GM03348 (cell line): ENCODE results near the gene PDE11A.
A peak's percentile ranks its signal among the peaks of the same experiment; 100 is the strongest.
"Not testable (repeated sequence)": the region's sequence is repeated elsewhere in the genome, so short reads cannot be mapped to it uniquely, and the experiment has no call there.

ENCODE experiments used
- DNase-seq: peaks from one replicate; pipeline ENCODE4 v3.0.0; 2012; ENCODE audit warnings: low spot score

Gene PDE11A

DNA sequence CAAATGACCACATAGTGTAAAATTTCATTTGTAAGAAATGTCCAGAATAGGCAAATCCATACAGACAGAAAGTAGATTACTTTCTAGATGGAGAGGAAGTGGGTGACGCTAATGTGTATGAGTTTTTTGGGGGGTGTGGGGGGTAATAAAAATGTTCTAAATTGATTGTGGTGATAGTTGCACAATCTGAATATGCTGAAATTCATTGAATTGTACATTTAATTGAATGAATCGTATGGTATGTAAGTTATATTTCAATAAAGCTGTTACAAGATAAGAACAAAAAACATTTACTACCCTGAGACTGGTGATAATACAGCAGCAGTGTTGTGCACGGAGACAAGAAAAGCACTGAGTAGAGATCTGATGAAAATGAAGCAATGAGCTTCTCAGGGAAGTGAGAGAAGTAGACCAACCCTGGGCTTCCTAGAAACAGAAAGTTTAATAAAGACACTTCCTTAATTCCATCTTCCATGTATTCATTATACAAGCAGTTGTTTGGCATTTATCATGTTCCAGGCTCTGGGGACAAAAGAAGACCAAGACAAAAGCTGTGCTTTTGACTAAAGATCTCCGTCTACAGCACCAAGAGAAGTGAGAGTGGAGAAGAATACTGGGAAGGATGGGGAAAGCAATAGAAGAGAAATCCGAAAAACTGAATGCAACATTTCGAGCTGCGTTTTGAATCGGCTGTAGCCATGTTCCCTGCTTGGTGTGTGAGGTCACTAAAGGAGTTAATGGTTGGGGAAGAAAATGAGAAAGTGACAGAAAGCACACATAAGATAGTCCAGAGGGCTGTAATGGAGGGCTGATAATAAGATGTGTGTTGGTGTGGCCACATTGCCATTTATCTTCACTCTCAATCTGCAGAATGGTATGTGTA is 1.8 kb upstream of the PDE11A start:
- peak; percentile 18 for DNase-seq

DNA sequence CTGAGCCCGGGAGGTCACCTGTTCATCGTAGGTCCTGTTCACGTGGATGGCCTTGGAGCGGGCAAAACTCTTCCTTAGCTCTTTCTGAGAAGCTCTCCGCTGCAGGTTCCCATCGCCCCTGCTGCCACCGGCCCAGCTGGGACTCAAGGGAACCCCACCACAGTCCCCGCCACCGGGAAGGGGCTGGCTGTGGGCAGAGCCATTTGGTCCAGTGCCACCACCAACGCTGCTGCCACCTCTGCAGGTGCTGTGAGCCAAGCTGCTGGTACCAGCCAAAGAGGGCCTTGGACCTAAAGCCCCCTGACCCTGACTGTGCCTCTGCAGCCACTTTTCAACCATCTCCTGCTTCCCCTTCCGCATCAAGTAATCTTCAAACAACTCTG is 586 bp downstream of the PDE11A start:
- no peak for DNase-seq

DNA sequence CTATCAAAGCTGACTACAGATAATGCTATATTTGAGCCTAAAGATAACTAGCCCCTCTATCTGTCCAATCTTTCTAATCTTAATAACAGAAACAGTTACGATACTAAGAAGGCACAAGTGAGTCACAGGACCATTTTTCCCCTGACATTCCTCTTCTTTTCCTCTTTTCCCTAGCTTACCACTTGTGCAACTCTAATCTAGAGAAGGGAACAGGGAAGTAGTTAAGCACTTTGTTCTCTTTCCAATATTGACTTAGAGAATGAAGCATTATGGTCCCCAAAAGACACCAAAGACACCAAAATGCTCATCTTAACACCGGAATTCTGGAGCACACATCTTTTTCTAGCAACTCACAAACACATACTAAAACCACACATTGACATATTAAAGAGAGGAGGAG is 1.8 kb downstream of the PDE11A start:
- peak; percentile 27 for DNase-seq

DNA sequence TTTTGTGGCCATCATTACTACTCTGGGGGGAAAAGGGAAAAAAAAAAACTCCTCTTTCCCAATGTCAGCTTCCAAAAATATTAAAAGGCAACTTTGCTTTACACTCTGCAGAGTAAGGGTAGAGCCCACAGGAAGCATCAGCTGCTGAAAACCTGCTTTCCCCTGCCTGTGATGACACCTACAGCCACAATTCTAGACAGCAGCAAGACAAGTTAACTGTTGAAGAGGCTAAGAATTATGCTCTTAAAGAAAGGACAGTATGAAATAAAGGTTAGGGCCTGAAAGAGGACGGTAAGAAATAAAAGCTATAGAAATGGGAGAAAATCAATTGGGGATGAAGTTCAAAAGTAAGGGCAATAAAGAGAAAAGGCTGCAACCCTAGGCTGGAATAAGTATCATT is 3.0 kb downstream of the PDE11A start:
- DNase-seq: peak; percentile 7

DNA sequence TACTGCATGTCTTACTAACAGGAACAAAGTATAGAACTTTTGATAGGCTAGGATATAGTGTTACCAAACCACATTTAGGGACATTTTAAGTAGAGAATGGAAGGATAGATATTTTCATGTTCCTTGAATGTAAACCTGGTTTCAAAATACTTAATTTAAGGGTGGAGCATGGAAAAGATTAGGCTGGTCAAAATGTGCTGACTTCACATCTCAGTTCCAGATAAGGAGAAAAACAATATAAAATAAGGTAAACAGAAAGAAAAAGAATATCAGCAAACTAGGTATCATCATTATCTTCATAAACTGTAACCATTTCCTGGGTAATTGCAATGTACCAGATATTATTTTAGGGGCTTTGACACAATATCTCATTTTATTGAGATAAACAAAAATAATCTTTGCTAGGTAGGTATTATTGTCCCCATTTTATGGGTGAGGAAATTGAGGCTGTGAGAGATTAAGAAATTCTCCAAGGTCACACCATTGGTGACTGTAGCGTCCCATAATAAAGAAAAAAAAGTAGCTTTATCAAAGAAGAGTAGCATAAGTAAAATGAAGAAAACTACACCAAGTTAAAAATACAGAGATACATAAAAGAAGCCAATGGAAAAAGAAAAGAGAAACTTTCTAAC is 3.6 kb downstream of the PDE11A start:
- no peak for DNase-seq

DNA sequence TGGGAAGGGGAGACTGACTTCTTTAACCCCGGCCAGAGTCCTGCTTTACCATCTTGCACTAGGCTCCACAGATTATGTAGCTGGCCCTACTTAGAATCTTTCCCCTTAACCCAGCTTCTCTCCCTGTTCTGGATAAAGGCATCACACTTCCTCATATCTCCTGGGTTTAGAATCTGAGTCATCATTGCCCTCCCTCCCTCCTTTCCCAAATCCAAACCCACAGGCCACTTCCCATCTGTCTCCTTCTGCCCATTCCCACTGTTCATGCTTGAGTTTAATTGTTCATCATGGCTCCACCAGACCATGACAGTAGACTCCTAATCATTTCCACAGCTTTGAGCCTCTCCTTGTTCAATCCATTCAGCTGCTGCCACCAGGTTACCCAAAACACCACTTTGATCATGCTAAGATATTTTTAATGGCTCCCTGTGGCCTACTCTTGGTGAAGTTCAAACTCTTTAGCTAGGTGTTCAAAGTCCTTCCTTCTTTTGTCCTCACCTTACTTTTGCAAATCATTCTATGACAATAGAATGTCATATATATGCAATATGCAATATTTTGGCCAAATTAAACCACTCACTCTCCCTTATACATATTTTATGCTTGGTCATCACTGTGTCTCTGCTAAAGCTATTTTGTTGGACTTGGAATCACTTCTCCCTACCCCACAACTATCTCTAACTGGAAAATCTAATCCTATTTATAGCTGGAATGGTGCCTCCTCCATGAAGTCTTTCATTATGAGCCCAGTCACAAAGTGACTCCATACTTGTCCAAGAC is 5.5 kb downstream of the PDE11A start:
- peak; percentile 30 for DNase-seq

DNA sequence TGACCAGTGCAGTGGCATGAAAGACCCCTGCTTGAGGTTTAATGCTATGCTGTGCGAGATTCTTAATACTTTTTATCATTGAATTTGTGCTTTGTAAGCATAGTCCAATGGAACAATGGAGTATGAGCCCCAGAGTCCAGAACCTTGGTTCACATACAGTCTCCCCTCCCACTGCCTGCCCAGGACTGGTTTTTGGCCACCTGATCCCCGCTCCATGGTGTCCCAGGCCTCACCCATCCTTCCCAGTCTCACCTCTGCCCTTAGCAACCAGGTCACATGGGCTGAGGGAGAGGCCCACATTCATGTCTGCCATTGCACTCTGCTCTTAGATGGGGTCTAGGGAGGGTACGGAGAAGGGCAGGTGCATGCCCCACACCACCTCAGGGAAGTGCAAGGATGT is 6.3 kb downstream of the PDE11A start:
- no peak for DNase-seq

DNA sequence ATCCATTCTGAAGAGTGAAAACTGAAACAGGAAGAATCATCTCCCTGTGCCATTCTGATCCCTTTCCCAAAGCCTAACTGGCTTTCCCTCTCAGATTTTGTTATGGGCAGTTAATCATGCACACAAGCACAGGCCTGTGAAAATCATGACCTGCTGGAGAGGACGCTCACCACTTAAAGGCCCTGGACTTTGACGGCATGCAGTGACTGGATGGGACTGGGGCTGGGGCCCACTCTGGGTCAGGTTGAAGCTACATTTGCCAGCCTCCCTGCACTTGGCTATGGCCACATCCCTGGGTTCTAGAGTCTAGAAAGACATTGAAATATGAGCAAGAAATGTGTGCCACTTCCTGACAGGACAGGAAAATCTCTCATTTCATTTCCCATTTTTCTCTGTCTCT is 12.9 kb downstream of the PDE11A start:
- DNase-seq: no peak

DNA sequence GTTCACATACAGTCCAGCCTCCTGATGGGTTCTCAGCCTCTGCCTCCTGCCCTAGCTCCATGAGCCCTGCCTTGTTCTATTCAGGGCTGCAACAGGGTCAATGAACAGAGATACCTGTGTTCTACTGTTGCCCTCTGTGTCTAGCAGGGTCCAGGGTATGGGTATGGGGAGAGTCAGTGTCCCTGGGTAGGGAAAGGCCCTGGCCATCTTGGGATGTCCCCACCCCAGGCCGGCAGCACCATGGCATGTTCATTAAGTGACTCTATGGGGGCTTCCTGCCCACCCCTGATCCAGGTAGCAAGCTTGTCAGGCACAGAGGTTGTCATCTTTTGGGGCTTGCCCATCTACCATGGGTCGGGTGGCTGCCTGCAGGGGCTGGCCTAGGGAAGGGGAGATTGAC is 13.5 kb downstream of the PDE11A start:
- DNase-seq: no peak

DNA sequence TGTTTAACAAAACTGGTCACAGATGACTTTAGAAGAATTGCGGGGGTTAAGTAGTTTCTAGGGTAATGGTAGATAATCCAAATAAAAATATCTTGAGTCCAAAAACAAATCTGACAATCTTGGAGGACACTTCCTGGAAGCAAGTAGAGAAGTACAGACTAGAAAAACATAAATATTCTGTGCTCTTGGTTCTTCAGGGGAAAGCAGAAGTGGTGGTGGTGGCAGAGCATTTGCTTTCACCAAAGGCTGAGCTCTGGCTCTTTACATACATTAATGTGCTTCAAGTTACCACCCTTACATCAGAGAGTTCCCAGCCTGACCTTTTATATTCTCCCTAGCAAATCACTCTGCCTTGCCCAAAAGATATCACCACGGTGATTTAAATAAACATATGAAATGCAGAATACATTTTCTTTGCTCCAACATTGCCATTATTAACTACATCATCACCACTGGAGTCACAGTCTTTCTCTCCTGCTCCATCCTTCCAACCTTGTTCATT is 15.3 kb downstream of the PDE11A start:
- no peak for DNase-seq

DNA sequence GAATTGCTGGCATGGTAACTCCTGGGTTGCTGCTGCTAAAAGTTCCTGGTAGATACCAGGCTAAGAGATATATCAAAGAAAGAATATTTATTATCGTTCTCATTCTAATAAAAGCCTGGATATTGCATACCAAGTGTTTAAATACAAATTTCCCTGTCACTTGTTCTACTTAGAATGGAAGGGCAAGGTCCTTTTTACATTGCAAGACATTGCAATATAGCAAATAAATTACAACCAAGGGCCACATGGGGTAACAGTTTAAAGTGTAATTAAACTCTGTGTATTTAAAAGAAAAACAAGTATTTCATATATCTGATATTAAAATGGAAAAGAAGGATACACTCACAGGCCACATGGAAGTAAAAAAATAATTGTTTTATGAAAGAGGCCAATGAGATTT is 16.2 kb downstream of the PDE11A start:
- no peak for DNase-seq

DNA sequence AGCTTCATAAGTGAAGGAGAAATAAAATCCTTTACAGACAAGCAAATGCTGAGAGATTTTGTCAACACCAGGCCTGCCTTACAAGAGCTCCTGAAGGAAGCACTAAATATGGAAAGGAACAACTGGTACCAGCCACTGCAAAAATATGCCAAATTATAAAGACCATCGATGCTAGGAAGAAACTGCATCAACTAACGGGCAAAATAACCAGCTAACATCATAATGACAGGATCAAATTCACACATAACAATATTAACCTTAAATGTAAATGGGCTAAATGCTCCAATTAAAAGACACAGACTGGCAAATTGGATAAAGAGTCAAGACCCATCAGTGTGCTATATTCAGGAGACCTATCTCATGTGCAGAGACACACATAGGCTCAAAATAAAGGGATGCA is 21.3 kb downstream of the PDE11A start:
- DNase-seq: not testable (repeated sequence)

DNA sequence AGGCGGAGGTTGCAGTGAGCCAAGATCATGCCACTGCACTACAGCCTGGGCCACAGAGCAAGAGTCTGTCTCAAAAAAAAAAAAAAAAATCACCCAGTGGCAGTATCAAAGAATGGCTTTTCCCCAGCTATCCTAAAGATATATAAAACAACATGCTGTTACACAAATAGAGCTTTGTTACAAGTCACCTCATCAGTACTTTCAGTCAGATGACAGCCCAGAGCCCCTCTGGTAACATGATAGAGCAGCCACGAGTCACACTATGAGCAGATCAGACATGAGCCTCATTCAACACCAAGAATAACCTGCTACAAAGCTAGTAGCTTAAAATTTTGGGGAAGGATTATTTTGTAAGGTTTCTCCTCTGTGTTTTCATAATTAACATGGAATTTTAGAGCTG is 25.2 kb downstream of the PDE11A start:
- DNase-seq: no peak

DNA sequence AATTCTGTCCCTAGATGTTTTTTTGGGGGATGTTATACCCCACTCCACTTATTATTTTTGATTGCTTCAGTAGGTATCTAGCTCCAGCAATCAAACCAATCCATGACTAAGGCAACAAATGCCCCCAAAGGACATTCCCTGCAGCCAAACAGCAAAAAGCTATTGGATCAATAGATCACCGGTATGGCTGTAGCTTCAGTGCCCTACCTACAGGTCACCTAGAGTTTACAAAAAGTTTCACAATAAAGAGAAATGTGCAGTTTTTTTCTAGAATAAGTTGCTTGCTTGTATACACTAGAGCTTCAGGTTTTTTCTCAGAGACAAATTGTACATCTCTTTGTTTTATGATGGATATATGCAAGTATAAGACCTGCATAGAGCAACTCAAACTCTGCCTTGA is 27.7 kb downstream of the PDE11A start:
- DNase-seq: no peak

DNA sequence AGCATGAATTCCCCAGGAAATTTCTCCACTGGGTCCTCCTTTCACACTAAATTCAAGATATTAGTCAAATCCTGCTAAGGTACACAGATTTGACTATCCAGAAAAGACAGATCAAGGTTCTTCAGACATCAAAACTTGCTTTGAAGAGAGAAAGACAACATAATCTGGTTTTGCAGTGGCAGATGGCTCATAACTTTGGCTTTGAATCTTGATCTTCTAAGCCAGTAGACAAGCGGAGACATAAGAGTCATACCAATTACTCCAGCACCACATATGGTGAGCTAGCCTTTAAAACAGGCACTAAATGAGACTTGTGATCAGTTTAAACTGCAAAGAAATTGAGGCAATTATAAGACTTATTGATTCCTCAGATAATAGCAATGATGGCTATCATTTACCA is 29.3 kb downstream of the PDE11A start:
- DNase-seq: no peak

DNA sequence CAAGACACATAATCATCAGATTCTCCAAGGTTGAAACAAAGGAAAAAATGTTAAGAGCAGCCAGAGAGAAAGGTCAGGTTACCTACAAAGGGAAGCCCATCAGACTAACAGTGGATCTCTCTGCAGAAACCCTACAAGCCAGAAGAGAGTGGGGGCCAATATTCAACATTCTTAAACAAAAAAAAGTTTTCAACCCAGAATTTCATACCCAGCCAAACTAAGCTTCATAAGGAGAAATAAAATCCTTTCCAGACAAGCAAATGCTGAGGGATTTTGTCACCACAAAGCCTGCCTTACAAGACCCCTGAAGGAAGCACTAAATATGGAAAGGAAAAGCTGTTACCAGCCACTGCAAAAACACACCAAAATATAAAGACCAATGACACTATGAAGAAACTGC is 39.0 kb downstream of the PDE11A start:
- not testable (repeated sequence) for DNase-seq

DNA sequence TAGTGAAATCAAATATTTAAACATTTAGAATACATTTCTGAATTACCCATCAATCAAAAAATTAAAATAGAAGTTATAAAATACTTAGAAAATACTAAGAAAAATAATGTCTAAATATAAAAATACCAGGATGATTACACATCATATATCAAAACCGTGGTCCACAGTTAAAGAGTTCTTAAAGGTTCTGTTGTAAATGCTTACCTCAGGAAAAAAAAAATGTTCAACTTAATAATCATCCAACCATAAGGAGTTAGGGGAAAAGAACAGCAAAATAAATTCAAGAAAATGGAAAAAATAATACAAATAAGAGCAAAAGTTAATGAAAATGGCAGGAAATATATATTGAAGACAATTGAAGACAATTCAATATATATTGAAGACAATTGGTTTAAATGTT is 43.2 kb downstream of the PDE11A start:
- no peak for DNase-seq

DNA sequence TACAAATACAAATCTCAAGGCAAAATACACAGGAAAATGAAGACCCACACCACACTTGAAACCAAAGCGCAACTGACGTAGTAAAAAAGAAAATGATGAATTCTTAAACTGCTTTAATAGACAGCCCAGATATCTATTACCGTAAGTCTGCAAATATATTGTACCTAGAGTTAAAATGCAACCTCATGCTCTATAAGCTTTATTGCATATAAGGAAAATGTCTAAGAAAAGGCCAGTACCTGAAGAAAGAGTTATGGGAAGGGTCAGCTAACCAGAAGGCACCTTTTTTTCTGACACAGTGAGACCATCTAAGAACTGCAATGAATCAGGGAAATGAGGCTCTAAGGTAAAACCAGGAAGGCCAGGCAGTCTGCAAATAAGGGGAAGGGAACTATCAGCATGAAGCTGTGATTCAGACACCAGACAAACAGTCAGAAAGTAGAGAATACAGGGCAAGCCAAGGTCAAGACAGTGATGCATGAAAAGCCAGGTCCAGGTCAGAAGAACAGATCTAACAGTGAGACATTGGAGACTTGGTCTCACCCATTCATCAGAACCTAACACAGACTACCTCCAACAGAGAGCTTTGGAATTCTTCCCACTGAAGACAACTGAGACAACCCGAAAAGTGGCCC is 46.9 kb downstream of the PDE11A start:
- DNase-seq: no peak

DNA sequence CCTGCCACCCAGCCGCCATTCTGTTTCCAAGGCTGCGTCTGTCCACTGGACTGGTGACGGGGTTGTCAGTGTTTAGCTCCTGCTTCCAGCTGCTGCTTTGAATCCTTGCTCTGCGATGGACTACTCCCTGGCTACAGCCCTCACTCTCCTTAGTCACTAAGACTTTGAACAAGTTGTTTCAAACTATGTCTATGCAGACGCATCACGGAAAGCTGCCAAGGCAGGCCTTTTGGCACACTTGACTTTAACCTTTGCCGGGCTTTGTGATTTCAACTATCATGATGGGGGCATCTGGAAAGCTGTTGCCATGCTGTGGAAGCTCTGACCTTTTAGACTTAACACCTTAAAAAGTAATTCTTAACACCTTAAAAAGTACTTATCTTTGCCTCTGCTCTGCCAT is 54.4 kb downstream of the PDE11A start:
- DNase-seq: no peak

DNA sequence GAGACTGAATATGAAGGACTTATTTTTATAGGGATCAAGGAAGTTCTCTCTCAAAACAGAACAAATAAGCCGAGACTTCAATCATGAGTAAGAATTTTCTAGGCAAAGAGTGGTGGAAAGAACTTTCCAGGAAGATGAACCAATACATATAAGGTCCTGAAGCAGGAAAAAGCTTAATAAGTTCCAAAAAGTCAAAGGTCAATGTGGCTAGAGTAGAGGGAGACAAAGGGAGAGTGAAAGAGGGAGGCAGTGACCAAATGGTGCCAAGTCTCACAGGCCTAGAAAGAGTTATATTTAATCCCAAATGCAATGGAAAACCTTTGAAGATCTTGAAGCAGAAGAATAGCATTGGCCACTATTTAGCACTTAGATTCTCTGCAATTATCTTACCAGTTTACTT is 56.0 kb downstream of the PDE11A start:
- DNase-seq: no peak

DNA sequence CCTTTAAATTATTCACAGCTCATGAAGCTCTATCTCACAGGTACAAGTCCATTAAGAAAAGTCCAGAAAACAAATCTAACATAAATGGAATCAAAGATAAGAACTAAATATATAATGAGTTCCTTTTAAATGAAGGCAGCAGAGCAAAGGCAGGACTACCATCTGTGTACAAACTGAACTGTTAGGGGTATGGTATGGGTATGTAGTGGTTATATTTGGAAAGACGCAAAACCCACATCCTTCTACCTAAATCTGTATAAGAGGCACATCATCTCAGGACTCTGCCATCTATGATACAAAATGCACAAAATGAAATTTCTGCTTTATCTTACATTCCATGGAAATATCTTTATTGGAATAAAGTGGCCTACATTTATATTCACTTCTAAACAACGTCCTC is 59.9 kb downstream of the PDE11A start:
- no peak for DNase-seq

DNA sequence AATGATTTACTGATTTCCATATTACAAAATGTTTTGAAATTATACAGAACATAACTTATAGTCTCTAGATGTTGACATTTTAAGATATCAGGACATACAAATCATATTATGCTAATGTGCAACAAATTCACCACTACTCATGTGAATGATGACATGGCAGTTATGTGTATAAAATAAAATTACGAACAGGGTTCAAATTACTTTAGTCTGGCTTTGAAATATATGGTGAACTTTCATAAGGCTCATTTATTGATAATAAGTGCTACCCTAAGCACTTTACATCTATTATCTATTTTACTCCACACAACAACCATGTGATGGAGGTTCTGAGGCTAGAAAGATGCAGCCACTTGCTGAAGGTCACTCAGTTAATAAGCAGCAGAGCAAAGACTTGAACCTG is 62.8 kb downstream of the PDE11A start:
- no peak for DNase-seq
